ENCODE results near the gene S100A1.

The S100A1 gene

GRCh38 chr1:153669606-153670005 lies 41.4 kb downstream of the S100A1 start:
- TF ChIP-seq ZNF274 (IDR thresholded peaks at IDR 0.05; ENCODE audit: low read depth, low read length) = no peak
- peak overlapping the region; percentile 98 for H3K4me3 ChIP-seq (ENCODE audit: low read length)

- peak overlapping the region; percentile 98 for H3K4me3 ChIP-seq (ENCODE audit: low read length)
- no peak for TF ChIP-seq ZNF274 (IDR thresholded peaks at IDR 0.05; ENCODE audit: low read depth, low read length)
Observed at GRCh38 chr1:153670257-153670858, 42.1 kb downstream of the S100A1 start.

GRCh38 chr1:153670859-153671627 lies 42.8 kb downstream of the S100A1 start, which contains the start of gene ILF2:
ILF2 (minus strand) TSS chr1:153670993; CDS start chr1:153670922, 71 bp downstream.
- no peak for TF ChIP-seq ZNF274 (IDR thresholded peaks at IDR 0.05; ENCODE audit: low read depth, low read length)
- H3K4me3 ChIP-seq (ENCODE audit: low read length) = peak within 1 kb of the TSS; percentile 98

GRCh38 chr1:153671628-153672353 lies 43.6 kb downstream of the S100A1 start:
- H3K4me3 ChIP-seq (ENCODE audit: low read length) = peak overlapping the region; percentile 98

- H3K4me3 ChIP-seq (ENCODE audit: low read length) = no peak overlapping the region
Observed at GRCh38 chr1:153673511-153673910, 45.3 kb downstream of the S100A1 start.

GRCh38 chr1:153677718-153678518 lies 49.7 kb downstream of the S100A1 start:
- no peak for TF ChIP-seq ZNF274 (IDR thresholded peaks at IDR 0.05; ENCODE audit: low read depth, low read length)
- peak overlapping the region; percentile 11; the same call in 1 of the 2 replicates for H3K4me3 ChIP-seq (ENCODE audit: low read length)

More at GRCh38 chr1:153673511-153673910, 45.3 kb downstream of the S100A1 start:
- no peak for TF ChIP-seq ZNF274 (IDR thresholded peaks at IDR 0.05; ENCODE audit: low read depth, low read length)

GRCh38 chr1:153678519-153679336 lies 50.5 kb downstream of the S100A1 start, which contains the start of gene NPR1:
NPR1 (plus strand) TSS chr1:153678688; CDS start chr1:153679109, 421 bp downstream.
- peak within 1 kb of the TSS; percentile 11; the same call in 1 of the 2 replicates for H3K4me3 ChIP-seq (ENCODE audit: low read length)
- TF ChIP-seq ZNF274 (IDR thresholded peaks at IDR 0.05; ENCODE audit: low read depth, low read length) = no peak

GRCh38 chr1:153679337-153680119 lies 51.3 kb downstream of the S100A1 start:
- peak overlapping the region; percentile 11; the same call in 1 of the 2 replicates for H3K4me3 ChIP-seq (ENCODE audit: low read length)
- TF ChIP-seq ZNF274 (IDR thresholded peaks at IDR 0.05; ENCODE audit: low read depth, low read length) = no peak

- no peak overlapping the region for H3K4me3 ChIP-seq (ENCODE audit: low read length)
Observed at GRCh38 chr1:153680120-153680403, 51.8 kb downstream of the S100A1 start.

More at GRCh38 chr1:153680120-153680403, 51.8 kb downstream of the S100A1 start:
- no peak for TF ChIP-seq ZNF274 (IDR thresholded peaks at IDR 0.05; ENCODE audit: low read depth, low read length)

All from GM08714 (cell line).